Spleen (tissue), 11 donors: Measurements from ENCODE around the gene AKT2. TPM values are rescaled to one million over a fixed set of nuclear protein-coding genes. Genes with fewer than 3 reads are reported as not detected.
A peak's percentile ranks its signal among the peaks of the same experiment; 100 is the strongest.

ENCODE experiments used
- DNase-seq: peaks from one replicate; pipeline ENCODE4 v3.0.0-alpha.2; 2020
- H3K27ac ChIP-seq, 8 donors: fragments of 200-600 bp; sonication (generic) in 7 of 8; 1 replicate in 4 of 8; 2 replicates in 4 of 8; pipeline versions ENCODE4 v1.5.0 to v1.8.0; 2016 to 2021; ENCODE audit warnings: inconsistent platforms in 4 of 8, mild to moderate bottlenecking in 4 of 8, moderate library complexity in 1 of 8
- H3K27me3 ChIP-seq, 7 donors: fragments of 200-600 bp; sonication (generic) in 6 of 7; replicated peaks in 1 of 7; 1 replicate in 4 of 7; 2 replicates in 3 of 7; pipeline versions ENCODE4 v1.5.0 to v1.8.0; 2016 to 2021; ENCODE audit warnings: inconsistent platforms in 3 of 7, mild to moderate bottlenecking in 1 of 7
- H3K36me3 ChIP-seq, 6 donors: fragments of 200-600 bp; sonication (generic) in 5 of 6; 1 replicate in 4 of 6; 2 replicates in 2 of 6; pipeline versions ENCODE4 v1.5.0 to v1.8.0; 2016 to 2021; ENCODE audit warnings: inconsistent platforms in 2 of 6
- H3K4me1 ChIP-seq, 6 donors: fragments of 200-600 bp; sonication (generic) in 5 of 6; 1 replicate in 3 of 6; 2 replicates in 3 of 6; pipeline versions ENCODE4 v1.5.0 to v1.8.0; 2016 to 2021; ENCODE audit warnings: inconsistent platforms in 3 of 6
- H3K4me3 ChIP-seq, 8 donors: fragments of 200-600 bp; sonication (generic) in 7 of 8; 1 replicate in 4 of 8; 2 replicates in 4 of 8; pipeline versions ENCODE4 v1.5.0 to v1.8.0; 2016 to 2021; ENCODE audit warnings: inconsistent platforms in 4 of 8, mild to moderate bottlenecking in 4 of 8, moderate library complexity in 2 of 8
- H3K9me3 ChIP-seq, 8 donors: fragments of 200-600 bp; sonication (generic) in 7 of 8; 1 replicate in 4 of 8; 2 replicates in 4 of 8; pipeline versions ENCODE4 v1.5.0 to v1.8.0; 2016 to 2021; ENCODE audit warnings: inconsistent platforms in 4 of 8
- CTCF ChIP-seq, 11 experiments: fragments of 200-600 bp in 7 of 11; fragments of 450-650 bp in 4 of 11; sonication (generic) in 4 of 11; IDR thresholded peaks in 8 of 11; conservative IDR thresholded peaks in 3 of 11; 1 replicate in 7 of 11; 2 replicates in 4 of 11; pipeline versions ENCODE4 v1.4.0 to v1.8.0; 2016 to 2021; ENCODE audit warnings: antibody characterized with exemption in 11 of 11, inconsistent platforms in 4 of 11, mild to moderate bottlenecking in 1 of 11
- POLR2A ChIP-seq, 3 donors: fragments of 450-650 bp; IDR thresholded peaks; one replicate each; pipeline ENCODE4 v1.5.1; 2017; ENCODE audit warnings: antibody characterized with exemption in 3 of 3, mild to moderate bottlenecking in 1 of 3
- POLR2AphosphoS5 ChIP-seq, 3 donors: sonication (generic); formaldehyde crosslinking; IDR thresholded peaks; one replicate each; pipeline ENCODE4 v1.5.1; 2017; ENCODE audit warnings: antibody characterized with exemption in 3 of 3
- WGBS, 5 donors: extraction: QIAGEN DNeasy Blood & Tissue Kit in 3 of 5; methylation state at CpG; one replicate each; pipeline versions ENCODE4 v1.1.5 to v1.1.7; 2013 to 2018; 5-methylcytosine and 5-hydroxymethylcytosine counted together
- intact Hi-C: fragments of 100-400 bp; cut with DNase I; formaldehyde crosslinking; loops from one replicate; pipeline ENCODE4 v1.15.0; 2023; ENCODE audit warnings: low total_unique reads
- polyA plus RNA-seq, 3 donors: library from polyadenylated mRNA; stranded (reverse); fragments of 200-250 nt; gene quantifications; one replicate each; pipeline ENCODE4 v1.2.1, GENCODE V29; 2013
- total RNA-seq, 7 donors: library from RNA; depleted of rRNA in 3 of 7; stranded (reverse); fragments of >200 nt in 3 of 7; fragmentation: NEBNext Ultra II Directional in 4 of 7; extraction: Animal tissue kit (Norgen Biotek cat#: 25700) in 4 of 7; gene quantifications; one replicate each; pipeline versions ENCODE4 v1.1.0 to v1.2.1, GENCODE V29; 2016 to 2021
- donor health status: healthy with polysubstance abuse.
- donor health status: DM: no; HTN: no; CAD: no; lungs with moderate emphysema.
- donor health status: DM: no; HTN: no; CAD: no.
- donor health status: Bipolar disorder and iron deficiency.
- donor health status: healthy.
- donor health status: DM: no; HTN: no; CAD: no.
- donor health status: DM: yes; HTN: yes; CAD: no.

AKT2 gene
- total and polyA plus RNA-seq, 10 donors, result 28.8 to 134 (median 98.9) TPM

GRCh38 chr19:40286235-40286970 lies 1.3 kb upstream of the AKT2 start:
- intact Hi-C loops, result no loop called here
- H3K4me3 ChIP-seq, result peak overlapping the region in 2 of 8 donors; percentile 89 to 93
- H3K27me3 ChIP-seq, result no peaks in the 10 kb centered on the region
- peak overlapping the region; percentile 35 to 99 (median 98) for H3K27ac ChIP-seq
- no peak for TF ChIP-seq POLR2AphosphoS5 (IDR thresholded peaks at IDR 0.05)
- TF ChIP-seq CTCF (IDR thresholded peaks at IDR 0.05 in 8 of 11, conservative IDR thresholded peaks at IDR 0.05 in 3 of 11), result no peak
- TF ChIP-seq POLR2A (IDR thresholded peaks at IDR 0.05), result no peak
- peaks cover 0 to 8% (median 0%) of the 10 kb centered on the region in 6 donors for H3K36me3 ChIP-seq
- no peaks in the 10 kb centered on the region for H3K9me3 ChIP-seq
- DNase-seq, result no peak
- WGBS, 5 donors, result 76 to 92% (median 83%) methylated on average over 15 to 16 of the region's 16 CpGs
- H3K4me1 ChIP-seq, result peaks cover 25 to 47% (median 40%) of the 10 kb centered on the region in 6 donors

- 15 to 20% (median 16%) methylated on average over 35 to 42 of the region's 42 CpGs for WGBS, 5 donors
- Histone ChIP-seq H3K27ac (peak overlapping the region; percentile 80 to 99 (median 98)), H3K4me1 (peaks cover 28 to 55% (median 48%) of the 10 kb centered on the region in 6 donors), H3K27me3 (no peaks in the 10 kb centered on the region), H3K4me3 (peak overlapping the region; percentile 61 to 93 (median 86)), H3K9me3 (no peaks in the 10 kb centered on the region), H3K36me3 (peaks cover 0 to 8% (median 0%) of the 10 kb centered on the region in 6 donors)
- DNase-seq, result peak; percentile 99
- TF ChIP-seq POLR2A (IDR thresholded peaks at IDR 0.05), result peak in 1 of 3 donors; percentile 66
- TF ChIP-seq POLR2AphosphoS5 (IDR thresholded peaks at IDR 0.05), result peak; percentile 76 to 87 (median 82)
- TF ChIP-seq CTCF (IDR thresholded peaks at IDR 0.05 in 8 of 11, conservative IDR thresholded peaks at IDR 0.05 in 3 of 11), result peak in 1 of 11 experiments; percentile 7
- intact Hi-C loops, result no loop called here
Observed at GRCh38 chr19:40285353-40286234, 449 bp upstream of the AKT2 start.

GRCh38 chr19:40284251-40284500 lies 969 bp downstream of the AKT2 start:
- Histone ChIP-seq H3K27me3 (no peaks in the 10 kb centered on the region), H3K9me3 (no peaks in the 10 kb centered on the region), H3K4me3 (peak overlapping the region; percentile 61 to 93 (median 86)), H3K27ac (peak overlapping the region; percentile 80 to 99 (median 98)), H3K36me3 (peaks cover 0 to 10% (median 0%) of the 10 kb centered on the region in 6 donors), H3K4me1 (peaks cover 42 to 69% (median 62%) of the 10 kb centered on the region in 6 donors)
- no peak for TF ChIP-seq CTCF (IDR thresholded peaks at IDR 0.05 in 8 of 11, conservative IDR thresholded peaks at IDR 0.05 in 3 of 11)
- TF ChIP-seq POLR2AphosphoS5 (IDR thresholded peaks at IDR 0.05), result no peak
- TF ChIP-seq POLR2A (IDR thresholded peaks at IDR 0.05), result no peak
- 5 to 11% (median 6%) methylated on average over 4 of the region's 4 CpGs for WGBS, 5 donors
- DNase-seq, result no peak
- intact Hi-C loops, result no loop called here
